GM12878 (cell line): Measurements from ENCODE around the gene LRP3.

Experiments
- CTCF ChIP-seq, 3 experiments: IDR thresholded peaks in 2 of 3; conservative IDR thresholded peaks in 1 of 3; 2 replicates each; pipeline ENCODE4 v1.5.1; 2011; ENCODE audit warnings: low read depth in 3 of 3, low read length in 3 of 3, mild to moderate bottlenecking in 3 of 3, control low read depth in 2 of 3, moderate library complexity in 2 of 3, inconsistent platforms in 1 of 3, mixed read lengths in 1 of 3; ENCODE audit not compliant: control insufficient read depth in 2 of 3, insufficient read depth in 1 of 3; ENCODE audit errors: extremely low read depth in 1 of 3
- DPF2 ChIP-seq: fragments of 450-650 bp; IDR thresholded peaks from 2 replicates; pipeline ENCODE4 v1.6.1; 2017; ENCODE audit warnings: mild to moderate bottlenecking
- ETV6 ChIP-seq, 2 experiments: fragments of 450-650 bp in 1 of 2; IDR thresholded peaks in 1 of 2; conservative IDR thresholded peaks in 1 of 2; 2 replicates each; pipeline ENCODE4 v1.6.1; 2014; ENCODE audit warnings: antibody characterized with exemption in 1 of 2, borderline replicate concordance in 1 of 2, low read depth in 1 of 2, mild to moderate bottlenecking in 1 of 2, moderate library complexity in 1 of 2
- SMAD1 ChIP-seq: fragments of 450-650 bp; IDR thresholded peaks from 2 replicates; pipeline ENCODE4 v1.6.1; 2018; ENCODE audit warnings: mild to moderate bottlenecking, low read depth; ENCODE audit not compliant: partially characterized antibody
- SRF ChIP-seq, 2 experiments: IDR thresholded peaks; 2 replicates each; pipeline ENCODE4 v1.6.1; 2011; ENCODE audit warnings: low read depth in 2 of 2, low read length in 2 of 2, mild to moderate bottlenecking in 1 of 2, moderate library complexity in 1 of 2
- SUZ12 ChIP-seq: fragments of 200-600 bp; sonication (generic); IDR thresholded peaks from one replicate; pipeline ENCODE4 v1.6.1; 2018; ENCODE audit warnings: antibody characterized with exemption, mild to moderate bottlenecking; ENCODE audit not compliant: unreplicated experiment
- TCF7 ChIP-seq: IDR thresholded peaks from 2 replicates; pipeline ENCODE4 v1.6.1; 2014; ENCODE audit warnings: antibody characterized with exemption, borderline replicate concordance

GRCh38 chr19:33194886-33195644 is 935 bp downstream of the LRP3 start:
- TF ChIP-seq SUZ12 (no peak), CTCF (IDR thresholded peaks at IDR 0.05 in 2 of 3, conservative IDR thresholded peaks at IDR 0.05 in 1 of 3; ENCODE audit: control insufficient read depth in 2 of 3, extremely low read depth in 1 of 3, insufficient read depth in 1 of 3, low read depth in 3 of 3, low read length in 3 of 3) (no peak), ETV6 (conservative IDR thresholded peaks at IDR 0.05 in 1 of 2, IDR thresholded peaks at IDR 0.05 in 1 of 2; ENCODE audit: borderline replicate concordance in 1 of 2, low read depth in 1 of 2) (no peak), TCF7 (no peak), DPF2 (no peak), SRF (IDR thresholded peaks at IDR 0.05; ENCODE audit: low read depth in 2 of 2, low read length in 2 of 2) (no peak), SMAD1 (no peak)
